H9 (cell line): ENCODE results near the gene PTPN13. TPM values are rescaled to one million over a fixed set of nuclear protein-coding genes. Genes with fewer than 3 reads are reported as not detected.

Experiments used
- DNase-seq: peaks from one replicate; pipeline ENCODE4 v3.0.0-alpha.2; 2017
- H2AFZ ChIP-seq: one replicate; pipeline ENCODE4 v1.6.1; 2013; ENCODE audit warnings: mild to moderate bottlenecking, low read length, control low read depth, moderate library complexity
- H2AK5ac ChIP-seq: 2 replicates; pipeline ENCODE4 v1.6.1; 2013; ENCODE audit warnings: low read length, control low read depth, mixed read lengths; ENCODE audit not compliant: insufficient read length
- H2BK120ac ChIP-seq: one replicate; pipeline ENCODE4 v1.6.1; 2013; ENCODE audit warnings: low read depth, mild to moderate bottlenecking, low read length, control low read depth, inconsistent platforms; ENCODE audit not compliant: poor library complexity, severe bottlenecking
- H2BK12ac ChIP-seq: 2 replicates; pipeline ENCODE4 v1.6.1; 2013; ENCODE audit warnings: low read length, control low read depth, mixed read lengths, low read depth; ENCODE audit not compliant: insufficient read length
- H2BK15ac ChIP-seq: 2 replicates; pipeline ENCODE4 v1.6.1; 2013; ENCODE audit warnings: low read depth, low read length, control low read depth
- H2BK20ac ChIP-seq: one replicate; pipeline ENCODE4 v1.6.1; 2013; ENCODE audit warnings: low read depth, mild to moderate bottlenecking, low read length, control low read depth, inconsistent platforms; ENCODE audit not compliant: poor library complexity, severe bottlenecking
- H2BK5ac ChIP-seq: 2 replicates; pipeline ENCODE4 v1.6.1; 2013; ENCODE audit warnings: low read length, control low read depth, mixed read lengths; ENCODE audit not compliant: insufficient read length
- H3K14ac ChIP-seq: 2 replicates; pipeline ENCODE4 v1.6.1; 2013; ENCODE audit warnings: low read length, control low read depth; ENCODE audit not compliant: insufficient read depth
- H3K18ac ChIP-seq: 2 replicates; pipeline ENCODE4 v1.6.1; 2013; ENCODE audit warnings: low read depth, mild to moderate bottlenecking, mixed read lengths, low read length, control low read depth; ENCODE audit not compliant: insufficient read length
- H3K23ac ChIP-seq: 2 replicates; pipeline ENCODE4 v1.6.1; 2013; ENCODE audit warnings: low read length, control low read depth, mixed read lengths, low read depth; ENCODE audit not compliant: insufficient read length
- H3K23me2 ChIP-seq: 2 replicates; pipeline ENCODE4 v1.6.1; 2013; ENCODE audit warnings: low read depth, mild to moderate bottlenecking, mixed read lengths, low read length, control low read depth; ENCODE audit not compliant: insufficient read length, poor library complexity, severe bottlenecking
- H3K27ac ChIP-seq: 2 replicates; pipeline ENCODE4 v1.5.1; 2013; ENCODE audit warnings: low read length, control low read depth, mixed read lengths, low read depth; ENCODE audit not compliant: insufficient read length
- H3K27me3 ChIP-seq: 2 replicates; pipeline ENCODE4 v1.6.1; 2013; ENCODE audit warnings: low read length, control low read depth, inconsistent platforms; ENCODE audit not compliant: insufficient read depth
- H3K4ac ChIP-seq: 2 replicates; pipeline ENCODE4 v1.6.1; 2013; ENCODE audit warnings: low read depth, mild to moderate bottlenecking, control low read depth, inconsistent platforms, low read length, moderate library complexity
- H3K4me1 ChIP-seq: 2 replicates; pipeline ENCODE4 v1.6.1; 2013; ENCODE audit warnings: low read length, control low read depth, inconsistent platforms; ENCODE audit not compliant: insufficient read depth
- H3K4me2 ChIP-seq: 2 replicates; pipeline ENCODE4 v1.6.1; 2013; ENCODE audit warnings: low read length, control low read depth, mixed read lengths; ENCODE audit not compliant: insufficient read length, insufficient read depth
- H3K56ac ChIP-seq: 2 replicates; pipeline ENCODE4 v1.6.1; 2013; ENCODE audit warnings: low read depth, mild to moderate bottlenecking, mixed read lengths, low read length, control low read depth; ENCODE audit not compliant: insufficient read length
- H3K79me1 ChIP-seq: 2 replicates; pipeline ENCODE4 v1.6.1; 2013; ENCODE audit warnings: low read depth, mild to moderate bottlenecking, moderate library complexity, low read length, control low read depth, inconsistent platforms; ENCODE audit not compliant: insufficient read depth, poor library complexity, severe bottlenecking
- H3K79me2 ChIP-seq: 2 replicates; pipeline ENCODE4 v1.6.1; 2013; ENCODE audit warnings: low read length, control low read depth, inconsistent platforms; ENCODE audit not compliant: insufficient read depth
- H3K9ac ChIP-seq: 2 replicates; pipeline ENCODE4 v1.6.1; 2013; ENCODE audit warnings: low read length, control low read depth, mixed read lengths; ENCODE audit not compliant: insufficient read length; ENCODE audit errors: extremely low read depth
- H3K9me3 ChIP-seq: one replicate; pipeline ENCODE4 v1.6.1; 2013; ENCODE audit warnings: low read depth, low read length, inconsistent platforms; ENCODE audit not compliant: control insufficient read depth
- H3T11ph ChIP-seq: one replicate; pipeline ENCODE4 v1.6.1; 2013; ENCODE audit warnings: mild to moderate bottlenecking, low read length, control low read depth, inconsistent platforms
- H4K20me1 ChIP-seq: one replicate; pipeline ENCODE4 v1.6.1; 2013; ENCODE audit not compliant: control insufficient read depth, insufficient read length, insufficient read depth
- H4K5ac ChIP-seq: 2 replicates; pipeline ENCODE4 v1.6.1; 2013; ENCODE audit warnings: low read depth, mild to moderate bottlenecking, mixed read lengths, low read length, control low read depth; ENCODE audit not compliant: insufficient read length
- H4K8ac ChIP-seq: replicated peaks from 2 replicates; pipeline ENCODE4 v1.6.1; 2013; ENCODE audit warnings: low read length, control low read depth, mixed read lengths, low read depth; ENCODE audit not compliant: insufficient read length
- H4K91ac ChIP-seq: 2 replicates; pipeline ENCODE4 v1.6.1; 2013; ENCODE audit warnings: low read depth, mild to moderate bottlenecking, moderate library complexity, mixed read lengths, low read length, control low read depth; ENCODE audit not compliant: insufficient read length
- H3K27ac Mint-ChIP-seq, 3 experiments: 2 replicates in 2 of 3; 3 replicates in 1 of 3; pipeline ENCODE4 v1.8.0; 2020 to 2021; ENCODE audit warnings: mixed read lengths in 3 of 3, mild to moderate bottlenecking in 1 of 3, moderate library complexity in 1 of 3
- H3K27me3 Mint-ChIP-seq: 2 replicates; pipeline ENCODE4 v1.8.0; 2021; ENCODE audit warnings: low read depth, mild to moderate bottlenecking, moderate library complexity, mixed read lengths
- H3K36me3 Mint-ChIP-seq, 3 experiments: 2 replicates in 2 of 3; 3 replicates in 1 of 3; pipeline ENCODE4 v1.8.0; 2020 to 2021; ENCODE audit warnings: low read depth in 3 of 3, mixed read lengths in 3 of 3; ENCODE audit not compliant: insufficient read depth in 1 of 3
- H3K4me1 Mint-ChIP-seq, 2 experiments: 2 replicates each; pipeline ENCODE4 v1.8.0; 2020; ENCODE audit warnings: mixed read lengths in 2 of 2
- H3K4me3 Mint-ChIP-seq, 2 experiments: 2 replicates in 1 of 2; 3 replicates in 1 of 2; pipeline ENCODE4 v1.8.0; 2020 to 2021; ENCODE audit warnings: mild to moderate bottlenecking in 2 of 2, mixed read lengths in 2 of 2, moderate library complexity in 1 of 2
- H3K9me3 Mint-ChIP-seq, 2 experiments: 2 replicates in 1 of 2; 3 replicates in 1 of 2; pipeline ENCODE4 v1.8.0; 2020; ENCODE audit warnings: mild to moderate bottlenecking in 2 of 2, mixed read lengths in 2 of 2, moderate library complexity in 1 of 2
- WGBS: extraction: QIAGEN DNeasy Blood & Tissue Kit; methylation state at CpG from one replicate; pipeline ENCODE4 v1.1.7; 2013; ENCODE audit warnings: missing lambda C conversion rate, low lambda C conversion rate, mixed read lengths; ENCODE audit not compliant: insufficient read length; ENCODE audit errors: extremely low coverage; 5-methylcytosine and 5-hydroxymethylcytosine counted together
- total RNA-seq: library from RNA; stranded (reverse); gene quantifications from 2 replicates; pipeline ENCODE4 v1.2.1, GENCODE V29; 2021
- TF ChIP-seq, protein P1 (sequence below): fragments of 200-600 bp; sonication (generic); conservative IDR thresholded peaks from 3 replicates; pipeline ENCODE4 v1.8.0; 2021; ENCODE audit warnings: antibody characterized with exemption, mild to moderate bottlenecking

PTPN13 gene
- total RNA-seq, 1 experiment from 2014 or later = 34.9 TPM

DNA sequence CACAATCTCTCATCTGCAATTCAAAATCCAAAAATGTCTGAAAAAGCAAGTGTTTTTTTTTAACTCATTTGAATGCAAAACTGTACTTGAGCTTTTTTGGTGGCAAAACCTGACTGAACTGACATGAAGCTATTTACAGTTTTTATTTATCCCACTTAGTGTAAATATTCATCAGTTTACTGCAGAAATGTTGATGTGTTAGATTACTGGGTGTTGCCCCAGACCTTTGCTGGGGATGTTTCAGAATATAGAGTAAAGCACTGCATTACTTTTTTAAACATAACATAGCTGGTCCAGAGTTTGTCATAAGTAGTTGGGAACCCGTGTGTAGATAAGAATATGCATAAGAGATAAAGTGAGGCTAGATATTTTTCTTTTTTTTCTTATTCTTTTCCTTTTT lies 27.3 kb downstream of the PTPN13 start:
- peaks cover 9 to 12% (median 9%) of the 10 kb centered on the region in 3 experiments for H3K36me3 Mint-ChIP-seq

More for the DNA sequence above, 27.3 kb downstream of the PTPN13 start:
- Histone ChIP-seq H2BK5ac (no peak overlapping the region), H3K9ac (no peak overlapping the region), H3K23me2 (no peaks in the 10 kb centered on the region), H4K91ac (no peak overlapping the region), H2AK5ac (no peak overlapping the region), H3T11ph (no peak overlapping the region), H2AFZ (no peak overlapping the region), H3K4me1 (0 out of 2 replicates have a peak, but pooled peaks cover 4% of the 10 kb centered on the region), H3K56ac (no peak overlapping the region), H3K27ac (no peak overlapping the region), H3K23ac (no peak overlapping the region), H3K79me1 (peaks cover 3% of the 10 kb centered on the region), H3K4ac (no peak overlapping the region), H3K27me3 (no peaks in the 10 kb centered on the region), H3K9me3 (no peaks in the 10 kb centered on the region), H3K18ac (no peak overlapping the region), H2BK20ac (no peak overlapping the region), H3K14ac (no peak overlapping the region), H3K79me2 (peaks cover 2% of the 10 kb centered on the region; the same call in 1 of the 2 replicates), H2BK120ac (no peak overlapping the region), H4K5ac (no peak overlapping the region), H4K20me1 (no peaks in the 10 kb centered on the region), H4K8ac (no peak overlapping the region), H2BK15ac (no peak overlapping the region), H2BK12ac (no peak overlapping the region), H3K4me2 (no peak overlapping the region)
- no peak overlapping the region for H3K27ac Mint-ChIP-seq
- peaks cover 36 to 37% of the 10 kb centered on the region in 2 experiments for H3K4me1 Mint-ChIP-seq
- no peaks in the 10 kb centered on the region for H3K27me3 Mint-ChIP-seq
- no CpG with 5 or more reads among the region's 1 CpG for whole genome bisulfite sequencing
- H3K9me3 Mint-ChIP-seq = peaks cover 7 to 12% of the 10 kb centered on the region in 2 experiments; a peak in 4 of 5 replicates
- DNase-seq = no peak
- no peak overlapping the region for H3K4me3 Mint-ChIP-seq
- TF ChIP-seq, protein P1, sequence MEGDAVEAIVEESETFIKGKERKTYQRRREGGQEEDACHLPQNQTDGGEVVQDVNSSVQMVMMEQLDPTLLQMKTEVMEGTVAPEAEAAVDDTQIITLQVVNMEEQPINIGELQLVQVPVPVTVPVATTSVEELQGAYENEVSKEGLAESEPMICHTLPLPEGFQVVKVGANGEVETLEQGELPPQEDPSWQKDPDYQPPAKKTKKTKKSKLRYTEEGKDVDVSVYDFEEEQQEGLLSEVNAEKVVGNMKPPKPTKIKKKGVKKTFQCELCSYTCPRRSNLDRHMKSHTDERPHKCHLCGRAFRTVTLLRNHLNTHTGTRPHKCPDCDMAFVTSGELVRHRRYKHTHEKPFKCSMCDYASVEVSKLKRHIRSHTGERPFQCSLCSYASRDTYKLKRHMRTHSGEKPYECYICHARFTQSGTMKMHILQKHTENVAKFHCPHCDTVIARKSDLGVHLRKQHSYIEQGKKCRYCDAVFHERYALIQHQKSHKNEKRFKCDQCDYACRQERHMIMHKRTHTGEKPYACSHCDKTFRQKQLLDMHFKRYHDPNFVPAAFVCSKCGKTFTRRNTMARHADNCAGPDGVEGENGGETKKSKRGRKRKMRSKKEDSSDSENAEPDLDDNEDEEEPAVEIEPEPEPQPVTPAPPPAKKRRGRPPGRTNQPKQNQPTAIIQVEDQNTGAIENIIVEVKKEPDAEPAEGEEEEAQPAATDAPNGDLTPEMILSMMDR = no peak
